T1000 (cell line): ENCODE results near the gene DNAH2.
A peak's percentile ranks its signal among the peaks of the same experiment; 100 is the strongest.

Experiments
- DNase-seq: peaks from one replicate; lab custom pipeline; 2025; ENCODE audit warnings: mixed read lengths; lab: John Stamatoyannopoulos, UW

The DNAH2 gene

DNA sequence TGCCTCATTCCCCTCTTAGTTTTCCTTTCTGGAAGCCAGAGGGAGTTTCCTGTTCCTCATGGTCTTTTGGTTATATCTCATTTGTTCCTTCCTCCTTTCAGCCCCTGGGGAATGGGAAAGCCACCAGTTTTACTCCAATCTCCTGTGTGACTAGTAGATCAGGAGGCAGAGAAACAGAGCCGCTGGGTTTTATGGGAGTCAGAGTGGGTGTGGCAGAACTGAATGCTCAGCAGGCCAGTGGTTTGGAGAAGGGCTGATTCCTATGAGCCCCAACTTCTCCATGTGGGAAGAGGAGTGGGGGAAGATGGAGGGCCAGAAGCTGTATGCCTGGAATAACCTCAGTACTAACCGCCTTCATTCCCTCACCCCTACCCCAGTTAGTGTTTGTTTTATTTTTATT lies 4.1 kb downstream of the DNAH2 start:
- no peak for DNase-seq

DNA sequence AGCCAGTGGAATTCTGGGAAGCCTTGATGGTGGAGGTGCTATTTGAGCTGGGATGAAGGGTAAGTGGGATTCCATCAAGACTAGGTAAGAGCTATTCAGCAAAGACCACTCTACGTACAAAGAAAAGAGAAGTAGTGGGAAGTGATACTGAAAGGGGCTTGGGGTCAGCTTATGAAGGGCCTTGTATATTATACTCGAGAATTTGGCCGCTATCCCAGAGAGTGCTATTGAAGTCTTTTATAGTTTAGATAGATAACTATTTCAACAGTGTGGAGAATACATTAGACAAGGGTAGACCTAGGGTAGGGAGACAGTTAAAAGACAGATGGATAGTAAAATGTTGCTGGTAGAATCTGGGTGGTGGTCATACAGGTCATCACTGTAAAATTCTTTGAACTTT lies 10.3 kb downstream of the DNAH2 start:
- DNase-seq, result no peak

DNA sequence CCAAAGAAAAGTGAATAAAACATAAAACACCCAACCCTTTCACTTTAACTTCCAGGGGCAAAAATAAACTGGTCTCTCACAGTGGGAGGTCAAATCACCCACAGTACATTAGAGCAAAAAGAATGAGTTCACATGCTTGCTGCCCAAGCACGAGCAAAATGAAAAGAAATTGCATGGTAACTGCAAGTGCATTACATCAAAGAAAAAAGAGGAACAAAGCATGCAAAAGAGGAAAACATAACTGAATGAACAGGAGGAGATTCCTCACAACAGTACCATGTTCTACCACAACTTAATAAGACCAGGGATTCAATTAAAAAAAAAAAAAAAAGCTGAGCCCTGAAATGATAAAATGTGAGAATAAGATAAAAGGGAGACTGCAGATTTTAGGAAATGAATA lies 12.3 kb downstream of the DNAH2 start:
- DNase-seq, result no peak

DNA sequence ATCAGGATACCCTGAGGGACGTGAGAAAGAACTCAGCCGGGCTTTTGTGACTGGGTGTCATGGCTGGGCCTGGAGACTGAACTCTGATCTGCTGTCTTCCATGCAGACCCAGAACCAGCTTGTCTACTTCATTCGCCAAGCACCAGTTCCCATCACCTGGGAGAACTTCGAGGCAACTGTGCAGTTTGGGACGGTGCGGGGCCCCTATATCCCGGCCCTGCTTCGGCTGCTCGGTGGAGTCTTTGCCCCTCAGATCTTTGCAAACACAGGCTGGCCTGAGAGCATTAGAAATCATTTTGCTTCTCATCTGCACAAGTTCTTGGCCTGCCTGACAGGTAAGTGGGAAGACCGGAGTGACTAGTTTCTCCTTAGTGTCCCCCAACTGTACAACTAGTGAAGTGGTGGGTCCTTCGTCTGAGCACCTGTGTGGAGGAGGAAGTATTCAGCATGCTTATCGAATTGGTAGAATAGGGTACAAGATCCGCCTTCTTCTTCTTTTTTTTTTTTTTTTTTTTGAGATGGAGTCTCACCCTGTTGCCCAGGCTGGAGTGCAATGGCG lies 15.5 kb downstream of the DNAH2 start:
- DNase-seq, result no peak

- DNase-seq, result no peak
Observed at GRCh38 chr17:7737601-7738000, 20.1 kb downstream of the DNAH2 start.

DNA sequence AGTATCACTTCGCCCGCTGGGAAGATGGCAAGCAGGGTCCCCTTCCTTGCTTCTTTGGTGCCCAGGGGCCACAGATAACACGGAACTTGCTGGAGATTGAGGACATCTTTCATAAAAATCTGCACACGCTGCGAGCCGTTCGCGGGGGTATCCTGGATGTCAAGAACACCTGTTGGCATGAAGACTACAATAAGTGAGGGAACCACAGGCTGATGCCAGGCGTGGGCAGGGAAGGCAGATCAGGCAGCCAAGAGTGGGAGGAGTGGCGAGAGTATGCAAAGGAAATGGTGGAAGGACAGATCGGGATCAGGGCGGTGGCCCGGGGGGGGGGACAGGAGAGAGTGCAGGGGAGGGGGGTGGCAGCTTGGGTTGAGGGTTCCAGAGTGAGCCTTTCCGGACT lies 22.2 kb downstream of the DNAH2 start:
- DNase-seq, result no peak

- DNase-seq, result no peak
Observed at GRCh38 chr17:7740481-7741001, 23.0 kb downstream of the DNAH2 start.

DNA sequence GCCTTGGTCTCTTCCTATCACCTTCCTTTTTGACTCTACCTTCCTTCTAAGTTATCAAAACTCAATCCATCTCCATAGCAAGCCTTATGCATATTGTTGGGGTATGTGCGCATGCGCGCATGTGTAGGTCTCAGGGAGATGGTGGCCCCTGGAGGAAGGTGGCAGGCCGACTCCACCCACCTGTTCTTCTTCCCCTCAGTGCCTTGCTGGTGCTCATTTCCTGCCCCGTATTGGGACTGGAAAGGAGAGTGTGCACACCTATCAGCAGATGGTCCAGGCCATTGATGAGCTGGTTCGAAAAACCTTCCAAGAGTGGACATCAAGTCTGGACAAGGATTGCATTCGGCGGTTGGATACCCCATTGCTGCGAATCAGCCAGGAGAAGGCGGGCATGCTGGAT lies 25.2 kb downstream of the DNAH2 start:
- DNase-seq, result no peak

DNA sequence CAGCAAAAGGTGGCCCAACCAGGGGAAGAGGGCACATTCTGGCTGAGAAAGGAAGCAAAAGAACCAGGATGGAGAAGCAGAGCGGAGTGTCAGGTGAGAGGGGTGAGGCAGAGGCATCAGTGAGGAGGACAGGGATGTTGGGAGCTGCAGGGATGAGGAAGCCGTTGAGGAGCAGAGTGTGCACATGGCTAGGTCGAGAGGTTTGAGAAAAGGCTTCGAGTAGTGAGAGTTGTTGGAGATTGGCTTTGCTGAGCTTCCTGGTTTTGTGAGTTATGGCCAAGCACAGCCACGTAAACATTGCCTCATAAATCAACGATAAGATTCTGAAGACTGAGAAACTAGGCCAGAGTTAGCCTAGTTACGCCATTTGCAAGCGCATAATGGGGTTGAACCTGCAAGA lies 26.9 kb downstream of the DNAH2 start:
- DNase-seq, result no peak

DNA sequence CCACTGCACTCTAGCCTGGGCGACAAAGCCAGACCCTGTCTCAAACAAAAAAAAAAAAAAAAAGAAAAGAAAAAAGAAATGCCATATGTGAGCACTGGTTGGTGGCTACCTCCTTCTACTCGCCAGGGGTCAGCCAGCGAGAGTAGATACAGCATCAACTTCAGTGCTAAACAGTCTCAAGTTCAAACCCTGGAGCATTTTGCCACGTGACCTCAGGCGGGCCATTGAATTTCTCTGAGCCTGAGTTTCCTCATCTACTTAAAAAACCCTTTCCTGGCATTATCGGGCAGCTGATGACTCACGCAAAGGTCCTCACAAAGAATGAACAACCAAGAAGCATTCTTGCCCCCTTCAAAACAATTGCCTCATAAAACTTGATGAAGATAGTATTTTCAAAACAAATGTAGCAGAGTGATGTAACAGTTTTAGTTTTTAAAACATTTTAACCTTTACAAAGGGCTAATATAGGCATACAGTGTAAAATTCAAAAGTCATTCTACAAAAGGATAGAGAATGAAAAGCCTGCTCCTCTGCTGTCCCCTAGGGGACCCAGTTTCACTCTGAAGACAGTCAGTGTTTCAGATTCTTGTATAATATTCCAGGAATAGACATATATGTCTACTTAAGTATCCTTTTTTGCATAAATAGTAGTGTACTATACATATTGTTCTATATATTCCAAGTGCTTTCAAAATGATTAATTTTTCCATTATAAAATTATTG lies 28.4 kb downstream of the DNAH2 start:
- peak; percentile 77 for DNase-seq

- DNase-seq, result no peak
Observed at GRCh38 chr17:7747635-7748071, 30.1 kb downstream of the DNAH2 start.

DNA sequence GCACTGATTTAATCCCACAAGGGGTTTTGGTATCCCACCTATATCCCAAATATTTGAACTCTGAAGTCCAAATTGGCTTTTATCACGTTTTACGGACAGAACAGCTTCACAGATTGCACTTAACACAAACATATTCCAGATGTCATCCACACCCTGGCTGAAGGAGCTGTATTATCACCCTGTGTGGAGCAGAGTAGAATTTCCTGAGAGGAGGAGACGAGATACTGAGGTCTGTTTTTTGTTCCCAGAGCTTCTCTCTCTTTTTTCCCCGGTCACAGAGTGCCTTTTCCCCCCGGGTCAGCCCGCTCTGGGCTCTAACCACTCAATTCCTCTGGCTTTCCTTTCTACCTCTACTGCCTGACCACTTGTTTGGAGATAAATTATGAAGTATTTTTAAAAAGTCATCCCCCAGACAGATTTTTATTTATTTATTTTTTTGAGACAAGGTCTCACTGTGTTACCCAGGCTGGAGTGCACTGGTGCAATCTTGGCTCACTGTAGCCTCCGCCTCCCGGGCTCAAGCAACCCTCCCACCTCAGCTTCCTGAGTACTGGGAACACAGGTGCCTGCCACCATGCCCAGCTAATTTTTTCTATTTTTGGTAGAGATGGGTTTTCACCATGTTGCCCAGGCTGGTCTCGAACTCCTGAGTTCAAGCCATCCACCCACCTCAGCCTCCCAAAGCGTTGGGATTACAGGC lies 30.7 kb downstream of the DNAH2 start:
- DNase-seq, result no peak

- no peak for DNase-seq
Observed at GRCh38 chr17:7750321-7750821, 32.8 kb downstream of the DNAH2 start.

GRCh38 chr17:7754656-7755055 lies 37.1 kb downstream of the DNAH2 start:
- DNase-seq, result no peak

DNA sequence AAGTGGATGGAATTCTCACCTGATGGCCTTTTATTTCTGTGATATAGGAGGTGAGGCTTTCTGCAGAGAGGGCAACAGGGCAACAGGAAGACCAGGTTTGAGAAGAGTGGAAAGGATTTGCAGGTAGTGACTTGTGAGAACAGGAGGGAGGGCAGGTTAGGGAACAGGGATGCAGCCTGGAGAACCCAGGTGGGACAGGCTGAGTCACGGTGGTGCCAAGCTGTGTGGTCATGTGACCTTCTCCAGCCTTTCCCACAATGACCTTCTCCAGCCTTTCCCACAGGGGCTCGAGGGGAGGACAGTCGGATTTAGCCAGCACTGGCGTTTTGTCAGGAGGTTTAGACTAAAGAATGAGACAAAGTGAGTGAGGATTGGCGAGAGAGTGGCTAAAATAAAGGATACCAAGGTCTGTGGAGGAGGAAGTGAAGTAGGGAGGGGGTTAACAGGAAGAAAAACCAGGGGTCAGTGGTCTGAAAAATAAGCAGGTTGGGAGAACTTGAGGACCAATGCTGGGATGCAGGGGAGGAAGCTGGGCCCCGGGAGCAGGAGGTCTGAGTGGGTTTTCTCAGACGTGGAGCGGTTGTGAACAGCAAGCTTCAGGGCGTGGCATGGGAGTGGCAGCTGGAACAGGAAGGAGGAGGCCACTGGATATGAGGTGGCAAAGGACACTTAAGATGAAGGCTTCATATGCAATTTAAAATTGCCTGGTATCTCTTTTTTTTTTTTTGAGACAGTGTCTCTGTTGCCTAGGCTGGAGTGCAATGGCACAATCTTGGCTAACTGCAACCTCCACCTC lies 37.7 kb downstream of the DNAH2 start:
- DNase-seq, result no peak

DNA sequence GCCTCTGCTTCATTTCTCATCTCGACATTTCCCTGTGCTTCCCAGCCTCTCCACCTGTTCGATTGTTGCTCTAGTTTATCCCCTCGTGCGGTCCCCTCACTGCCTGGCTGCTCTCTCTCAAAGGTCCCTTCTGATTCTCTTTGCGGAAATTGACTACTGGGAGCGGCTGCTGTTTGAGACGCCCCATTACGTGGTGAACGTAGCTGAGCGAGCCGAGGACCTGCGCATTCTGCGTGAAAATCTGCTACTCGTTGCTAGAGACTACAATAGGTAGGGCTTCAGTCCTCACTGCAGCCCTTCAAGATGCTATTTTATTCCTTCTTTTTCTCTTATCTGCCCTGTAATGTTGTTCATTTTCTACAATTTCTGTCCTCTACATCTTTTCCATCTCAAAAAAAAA lies 39.4 kb downstream of the DNAH2 start:
- no peak for DNase-seq

- DNase-seq, result no peak
Observed at GRCh38 chr17:7763919-7764318, 46.4 kb downstream of the DNAH2 start.

DNA sequence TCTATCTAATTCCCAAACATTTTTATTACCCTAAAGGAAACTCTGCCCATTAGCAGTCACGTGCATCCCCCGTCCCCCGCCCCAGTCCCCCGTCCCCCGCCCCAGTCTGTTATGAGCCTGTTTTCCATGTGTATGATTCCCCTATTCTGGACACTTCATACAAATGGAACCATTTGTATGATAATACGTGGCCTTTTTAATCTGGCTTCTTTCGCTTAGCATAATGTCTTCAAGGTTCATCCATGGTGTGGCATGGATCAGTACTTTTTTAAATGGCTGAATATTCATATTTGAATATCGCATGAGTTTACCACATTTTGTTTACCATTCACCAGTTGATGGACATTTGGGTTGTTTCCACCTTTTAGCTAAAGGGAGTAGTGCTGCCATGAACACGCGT lies 49.5 kb downstream of the DNAH2 start:
- DNase-seq, result no peak

DNA sequence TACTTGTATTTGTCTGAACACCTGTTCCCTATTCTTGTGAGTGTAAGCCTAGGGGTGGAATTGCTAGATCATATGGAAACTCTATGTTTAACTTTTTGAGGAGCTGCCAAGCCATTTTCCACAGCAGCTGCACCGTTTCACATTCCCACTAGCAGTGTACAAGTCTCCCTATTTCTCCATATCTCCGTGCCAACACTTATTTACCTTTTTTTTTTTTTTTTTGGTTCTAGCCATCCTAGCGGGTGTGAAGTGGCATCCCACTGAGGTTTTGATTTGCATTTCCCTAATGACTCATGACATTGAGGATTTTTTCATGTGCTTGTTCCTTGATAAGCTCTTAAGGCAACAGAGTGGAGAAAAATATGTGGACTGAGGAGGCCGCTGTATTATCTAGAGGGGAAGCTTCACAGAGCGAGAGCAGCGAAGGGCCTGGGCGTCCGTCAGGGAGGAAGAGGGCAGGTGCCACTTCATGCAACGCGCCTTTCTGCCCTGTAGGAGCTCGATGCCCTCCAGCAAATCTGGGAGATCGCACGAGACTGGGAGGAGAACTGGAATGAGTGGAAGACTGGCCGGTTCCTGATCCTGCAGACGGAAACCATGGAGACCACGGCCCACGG lies 50.0 kb downstream of the DNAH2 start:
- DNase-seq, result no peak

DNA sequence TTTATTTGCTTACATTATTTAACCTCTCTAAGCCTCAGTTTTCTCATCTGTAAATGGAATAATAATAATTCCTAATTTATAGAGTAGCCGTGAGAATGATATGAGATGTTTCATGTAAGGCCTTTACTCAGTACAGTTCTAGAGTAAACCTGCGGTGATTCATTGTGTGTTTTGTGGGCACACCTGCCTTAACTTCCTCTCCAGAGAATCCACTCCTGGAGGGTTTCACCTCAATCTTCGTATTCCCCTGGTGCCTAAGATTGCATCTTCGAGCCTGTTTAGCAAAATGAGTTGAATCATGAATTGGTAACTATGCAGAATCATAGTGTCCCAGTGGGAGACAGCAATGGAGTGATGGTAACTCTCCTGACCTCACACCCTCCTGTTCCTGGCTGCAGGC lies 52.3 kb downstream of the DNAH2 start:
- DNase-seq, result no peak

DNA sequence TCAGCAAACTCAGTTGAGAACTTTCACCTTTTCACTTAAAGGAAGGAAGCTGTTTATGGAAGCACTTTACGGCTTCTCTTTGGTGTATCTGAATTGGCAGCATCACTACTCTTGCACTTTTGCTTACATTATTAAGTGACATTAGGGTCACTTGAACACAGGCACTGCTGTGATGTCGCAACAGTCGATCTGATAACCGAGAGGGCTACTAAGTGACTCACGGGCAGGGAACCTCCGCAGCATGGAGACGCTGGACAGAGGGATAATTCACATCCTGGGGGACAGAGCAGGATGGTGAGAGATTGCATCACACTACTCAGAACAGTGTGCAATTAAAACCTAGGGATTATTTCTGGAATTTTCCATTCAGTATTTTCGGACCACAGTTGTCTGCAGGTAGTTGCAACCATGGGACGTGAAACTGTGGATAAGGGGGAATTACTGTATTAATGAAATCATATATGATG lies 56.5 kb downstream of the DNAH2 start:
- DNase-seq, result peak; percentile 33

GRCh38 chr17:7775051-7775450 lies 57.5 kb downstream of the DNAH2 start:
- no peak for DNase-seq
